MV-4-11 (cell line): Measurements from ENCODE around the gene SLC35G3.
"Not testable (repeated sequence)": the region's sequence is repeated elsewhere in the genome, so short reads cannot be mapped to it uniquely, and the experiment has no call there.

ENCODE experiments used
- DNase-seq: peaks from one replicate; lab custom pipeline; 2025; lab: John Stamatoyannopoulos, UW

Gene SLC35G3

DNA sequence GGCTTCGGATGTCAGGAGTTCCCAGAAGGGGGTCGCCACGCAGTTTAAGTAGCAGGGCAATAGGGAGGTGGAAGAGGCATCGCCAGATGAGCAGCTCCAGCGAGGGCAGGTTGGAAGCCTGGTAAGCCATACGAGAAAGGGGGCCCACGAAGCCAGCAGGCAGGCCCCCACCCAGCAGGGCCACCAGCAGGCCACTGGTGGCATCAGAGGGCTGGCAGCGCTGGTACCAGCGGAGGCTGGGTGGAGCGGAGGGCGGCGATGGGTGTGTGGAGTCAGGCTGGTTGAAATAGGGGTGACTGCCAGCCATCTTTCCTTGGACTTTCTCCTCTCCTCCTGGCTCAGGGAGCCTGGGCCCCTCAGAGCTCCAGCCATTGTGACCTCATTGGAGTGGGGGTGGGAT is at the start of gene SLC35G3:
Gene SLC35G3 (minus strand): TSS at position 393 of the 400 bp plus-strand sequence. CDS start 86 bp downstream, at position 307.
- not testable (repeated sequence) for DNase-seq

DNA sequence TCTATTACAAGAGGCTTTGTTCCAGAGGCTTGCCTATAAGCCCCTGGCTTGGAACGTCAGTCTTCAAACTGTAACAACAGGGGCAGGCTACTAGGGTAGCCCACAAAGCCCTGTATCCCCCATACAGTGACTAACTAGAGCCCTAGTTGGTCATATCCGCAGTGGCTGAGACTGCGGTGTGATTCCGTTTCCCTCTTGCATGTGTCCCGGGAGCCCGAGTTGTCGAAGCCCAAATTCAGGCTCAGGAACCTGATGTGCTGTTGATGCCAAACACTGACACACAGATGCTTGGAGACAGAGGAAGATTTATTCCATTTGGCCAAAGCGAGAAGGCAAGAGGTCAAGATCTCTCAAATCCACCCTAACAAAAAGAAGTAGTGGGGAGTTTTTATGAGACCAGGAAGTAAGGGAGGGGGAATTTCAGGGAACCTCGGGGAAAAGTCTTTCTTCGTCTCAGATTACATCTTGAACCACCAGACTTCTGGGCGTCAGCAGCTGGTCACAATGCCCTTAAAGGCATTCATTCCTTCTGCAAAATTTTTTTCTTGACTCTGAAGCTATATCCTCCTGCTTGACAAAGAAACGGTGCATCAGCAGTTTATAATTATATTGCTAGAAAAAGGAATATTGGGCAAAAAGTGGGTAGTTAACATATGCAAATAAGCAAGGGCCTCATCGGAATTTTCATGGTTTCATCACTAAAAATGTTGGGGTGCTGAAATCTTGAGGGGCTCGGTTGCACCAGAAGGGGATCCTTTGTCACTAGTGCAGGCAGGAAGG is 49.6 kb upstream of the SLC35G3 start:
- peak; percentile 25 for DNase-seq

DNA sequence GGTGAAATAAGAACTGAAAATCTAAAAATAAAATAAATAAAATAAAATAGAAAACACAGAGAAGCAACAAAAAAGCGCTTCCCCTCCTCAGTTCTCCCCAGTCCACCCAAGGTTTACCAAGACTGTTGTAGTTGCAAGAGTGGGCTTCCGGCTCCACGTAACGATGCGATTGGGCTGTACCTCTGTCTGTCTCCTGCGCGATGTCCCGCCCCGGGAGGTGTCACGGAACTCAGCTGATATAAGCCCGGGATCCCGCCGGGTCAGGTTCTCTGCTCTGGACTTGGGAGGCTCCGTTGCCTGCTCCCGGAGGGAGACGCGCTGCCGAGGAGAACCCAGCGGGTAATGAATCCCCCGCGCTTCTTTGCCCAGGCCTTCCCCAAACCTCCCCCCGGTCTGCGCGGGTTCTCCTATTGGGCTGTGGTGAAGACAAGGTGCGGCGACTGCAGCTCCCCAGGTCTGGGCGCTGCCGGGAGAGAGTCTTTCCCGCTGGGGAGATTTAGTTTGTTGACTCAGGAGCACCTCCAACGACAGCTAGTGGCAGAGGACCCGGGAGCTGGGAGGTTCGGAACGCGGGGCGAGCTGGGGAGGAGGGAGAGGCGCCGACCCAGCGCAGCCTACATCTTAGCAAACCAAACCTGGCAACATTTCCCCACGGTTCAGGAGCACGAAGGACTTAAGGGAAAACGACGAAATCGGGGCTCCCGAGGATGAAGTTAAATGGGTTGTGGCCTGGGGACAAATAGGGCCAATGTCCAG is 48.8 kb upstream of the SLC35G3 start, which contains the start of gene SLFN5:
Gene SLFN5 (plus strand): TSS at position 268 of the 756 bp plus-strand sequence. CDS start 15,619 bp downstream, outside the sequence.
- peak; percentile 74 for DNase-seq

DNA sequence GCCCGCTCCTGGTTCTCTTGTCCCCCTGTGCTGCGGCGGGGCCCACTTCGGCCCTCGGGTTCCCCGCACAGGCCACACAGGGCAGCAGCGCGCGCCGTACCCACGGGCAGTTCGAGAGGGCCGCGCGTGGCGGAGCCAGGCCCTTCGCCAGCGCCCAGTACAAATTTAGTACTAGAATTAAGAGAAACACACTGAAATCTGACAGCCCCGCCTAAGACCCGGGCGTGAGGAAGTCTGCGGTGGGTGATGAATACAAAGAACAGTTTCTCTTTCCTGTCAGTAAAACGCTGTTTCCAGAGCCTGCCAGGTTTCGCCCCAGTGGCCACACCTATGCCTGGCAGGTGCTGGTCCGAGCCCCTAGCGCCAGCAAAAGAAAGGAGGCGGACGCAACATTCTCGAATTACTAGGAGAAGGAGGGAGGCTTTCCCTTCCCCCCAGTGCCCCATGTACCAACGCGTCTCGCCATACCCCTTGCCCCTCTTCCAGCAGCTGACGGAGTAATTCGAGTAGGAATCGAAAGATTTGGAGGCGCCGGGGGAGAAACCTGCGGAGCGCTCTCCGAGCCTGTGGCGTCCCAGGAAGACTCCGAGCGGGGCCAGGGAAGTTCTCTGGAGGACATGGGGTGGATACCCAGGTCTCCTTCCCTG is 48.1 kb upstream of the SLC35G3 start:
- peak; percentile 53 for DNase-seq

DNA sequence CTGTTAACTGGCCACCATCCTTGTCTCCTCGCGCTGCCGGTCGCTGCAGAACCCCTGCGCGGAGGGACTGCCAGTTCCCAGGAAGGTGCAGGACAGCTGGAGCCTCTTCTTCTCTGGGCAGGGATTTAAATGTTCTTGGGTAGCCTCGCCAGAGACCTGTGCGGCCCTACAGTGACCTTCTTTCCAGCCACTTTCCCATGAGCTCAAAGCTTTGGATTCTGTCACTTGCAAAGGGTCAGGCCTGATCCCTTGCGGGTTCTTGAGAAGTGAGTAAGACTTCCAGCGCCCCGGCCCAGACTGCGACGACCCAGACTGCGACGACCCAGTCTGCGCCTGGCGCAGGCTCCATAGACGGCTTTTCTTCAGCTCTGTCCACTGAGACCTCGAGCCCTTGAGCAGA is 47.3 kb upstream of the SLC35G3 start:
- DNase-seq, result no peak

DNA sequence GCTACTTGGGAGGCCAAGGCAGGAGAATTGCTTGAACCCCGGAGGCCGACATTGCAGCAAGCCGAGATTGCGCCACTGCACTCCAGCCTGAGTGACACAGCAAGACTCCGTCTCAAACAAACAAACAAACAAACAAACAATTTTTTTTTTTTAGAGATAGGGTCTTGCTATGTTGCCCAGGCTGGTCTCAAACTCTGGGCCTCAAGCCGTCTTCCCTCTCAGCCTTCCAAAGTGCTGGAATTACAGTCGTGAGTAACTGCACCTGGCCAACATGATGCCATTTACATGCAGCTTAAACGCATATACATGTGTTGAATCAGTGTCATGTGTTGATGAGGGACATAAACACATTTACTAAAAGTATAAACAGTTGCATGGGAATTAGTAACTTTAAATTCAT is 46.7 kb upstream of the SLC35G3 start:
- no peak for DNase-seq

DNA sequence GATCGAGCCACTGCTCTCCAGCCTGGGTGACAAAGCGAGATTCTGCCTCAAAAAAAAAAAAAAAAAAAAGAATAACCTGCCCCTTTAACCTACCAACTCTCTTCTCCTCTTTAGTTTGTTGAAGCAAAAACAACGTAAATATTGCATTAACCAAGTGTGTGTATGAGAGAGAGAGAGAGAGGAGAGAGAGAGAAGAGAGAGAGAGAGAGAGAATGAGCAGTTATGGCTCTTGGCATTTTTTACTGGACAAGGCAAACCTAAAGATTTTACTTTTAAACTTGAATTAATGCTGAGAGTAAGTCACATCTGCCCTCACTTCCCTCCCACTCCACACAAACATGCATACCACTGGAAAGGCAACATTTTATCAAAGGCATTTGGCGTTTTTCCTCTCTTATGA is 45.6 kb upstream of the SLC35G3 start:
- DNase-seq, result no peak

DNA sequence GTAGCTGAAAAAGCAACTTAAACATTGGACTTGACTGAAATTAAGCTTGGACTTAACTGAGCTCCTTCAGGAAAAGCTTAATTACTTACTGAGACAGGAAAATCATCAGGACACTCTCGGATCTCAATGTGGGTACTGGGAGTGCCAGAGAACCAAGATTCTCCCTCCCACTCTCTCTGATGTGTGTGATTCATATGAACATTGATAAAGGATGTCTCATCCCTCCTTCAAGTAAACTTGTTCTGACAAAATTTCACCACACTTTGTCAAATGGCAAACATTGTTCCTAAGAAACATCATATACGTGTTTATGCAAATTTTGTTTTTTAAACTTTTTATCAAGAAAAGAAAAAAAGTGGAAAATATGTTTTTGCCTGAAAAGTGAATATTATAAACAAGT is 44.6 kb upstream of the SLC35G3 start:
- no peak for DNase-seq

DNA sequence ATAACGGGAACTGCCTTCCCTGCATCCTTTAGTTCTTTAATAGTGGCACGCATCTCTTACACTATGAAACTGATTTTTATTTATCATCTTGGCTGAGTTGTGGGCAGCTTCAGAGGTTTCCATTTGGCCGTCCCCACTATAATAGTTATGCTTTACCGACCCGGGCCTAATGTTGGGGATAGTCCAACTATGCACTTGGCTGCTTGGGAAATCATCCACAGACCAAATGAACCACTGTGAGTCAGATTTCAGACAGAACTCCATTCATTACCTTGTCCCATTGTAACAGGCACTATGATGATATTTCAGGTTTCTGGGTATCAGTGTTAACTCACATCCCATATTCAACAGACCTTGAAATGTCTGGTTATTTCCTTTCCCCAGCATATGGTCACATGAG is 42.6 kb upstream of the SLC35G3 start:
- DNase-seq, result no peak

DNA sequence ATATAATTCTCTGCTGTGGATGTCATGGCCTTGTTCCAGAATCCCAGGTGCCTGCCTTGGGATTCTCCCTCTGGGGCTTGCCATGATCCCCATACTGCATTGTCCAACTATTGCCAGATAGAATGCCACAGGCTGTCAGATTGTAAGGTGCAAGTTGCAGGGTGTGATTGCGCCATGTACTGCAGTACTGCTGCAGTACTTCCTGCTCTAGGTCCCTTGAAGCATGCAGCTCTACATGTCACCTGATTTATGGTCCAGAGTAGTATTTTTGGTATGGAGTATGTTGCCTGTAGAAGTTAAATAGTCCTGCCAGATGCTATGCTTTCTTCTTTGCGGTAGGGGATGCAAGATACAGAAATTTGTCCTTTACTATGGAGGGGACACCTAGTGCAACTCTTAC is 41.7 kb upstream of the SLC35G3 start:
- no peak for DNase-seq

DNA sequence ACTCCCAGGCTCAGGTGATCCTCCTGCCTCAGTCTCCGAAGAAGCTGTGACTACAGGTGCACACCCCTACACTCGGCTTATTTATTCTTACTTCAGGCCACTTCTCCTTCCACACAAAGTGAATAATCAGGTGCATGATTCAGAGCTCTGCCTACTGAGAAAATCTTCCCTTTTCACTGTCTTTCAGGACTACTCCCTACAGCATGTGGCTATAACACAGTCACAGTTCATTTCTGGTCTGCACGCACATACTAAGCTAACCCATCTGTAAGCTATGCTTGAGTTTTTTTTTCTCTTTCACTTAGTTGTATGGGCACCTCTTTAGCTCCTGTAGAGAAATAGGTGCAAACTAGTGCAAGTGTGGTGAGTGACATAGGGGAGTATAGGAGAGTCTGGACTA is 41.1 kb upstream of the SLC35G3 start:
- no peak for DNase-seq

DNA sequence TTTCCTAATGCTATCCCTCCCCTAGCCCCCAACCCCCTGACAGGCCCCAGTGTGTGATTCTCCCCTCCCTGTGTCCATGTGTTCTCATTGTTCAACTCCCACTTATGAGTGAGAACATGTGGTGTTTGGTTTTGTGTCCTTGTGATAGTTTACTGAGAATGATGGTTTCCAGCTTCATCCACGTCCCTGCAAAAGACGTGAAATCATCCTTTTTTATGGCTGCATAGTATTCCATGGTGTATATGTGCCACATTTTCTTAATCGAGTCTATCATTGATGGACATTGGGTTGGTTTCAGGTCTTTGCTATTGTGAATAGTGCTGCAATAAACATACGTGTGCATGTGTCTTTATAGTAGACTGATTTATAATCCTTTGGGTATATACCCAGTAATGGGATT is 40.1 kb upstream of the SLC35G3 start:
- DNase-seq, result not testable (repeated sequence)

DNA sequence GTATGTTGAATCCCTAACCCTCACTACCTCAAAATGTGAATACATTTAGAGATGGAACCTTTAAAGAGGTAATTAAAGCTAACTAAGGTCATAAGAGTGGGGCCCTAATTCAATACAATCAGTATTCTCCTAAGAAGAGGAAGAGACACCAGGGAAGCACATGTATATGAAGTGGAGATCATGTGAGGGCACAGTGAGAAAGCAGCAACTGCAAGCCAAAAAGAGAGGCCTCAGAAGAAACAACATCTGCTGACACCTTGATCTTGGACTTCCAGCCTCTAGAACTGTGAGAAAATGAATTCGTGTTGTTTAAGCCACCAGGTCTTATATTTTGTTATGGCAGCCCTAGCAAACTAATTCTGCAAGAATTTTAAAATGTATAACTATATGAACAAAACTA is 35.4 kb upstream of the SLC35G3 start:
- no peak for DNase-seq

DNA sequence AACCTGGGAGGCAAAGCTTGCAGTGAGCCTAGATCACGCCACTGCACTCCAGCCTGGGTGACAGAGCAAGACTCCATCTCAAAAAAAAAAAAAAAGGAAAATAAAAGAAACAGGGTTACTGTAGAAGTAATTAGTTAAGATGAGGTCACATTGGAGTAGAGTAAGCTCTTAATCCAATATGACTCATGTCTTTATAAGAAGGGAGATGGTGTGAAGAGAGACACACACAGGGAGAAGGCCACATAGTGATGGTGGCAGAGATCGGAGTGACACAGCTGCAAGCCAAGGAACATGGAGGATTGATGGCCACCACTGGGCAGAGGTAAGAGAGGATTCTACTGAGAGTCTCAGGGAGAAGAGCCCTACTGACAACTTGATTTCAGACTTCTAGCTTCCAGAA is 33.4 kb upstream of the SLC35G3 start:
- no peak for DNase-seq

DNA sequence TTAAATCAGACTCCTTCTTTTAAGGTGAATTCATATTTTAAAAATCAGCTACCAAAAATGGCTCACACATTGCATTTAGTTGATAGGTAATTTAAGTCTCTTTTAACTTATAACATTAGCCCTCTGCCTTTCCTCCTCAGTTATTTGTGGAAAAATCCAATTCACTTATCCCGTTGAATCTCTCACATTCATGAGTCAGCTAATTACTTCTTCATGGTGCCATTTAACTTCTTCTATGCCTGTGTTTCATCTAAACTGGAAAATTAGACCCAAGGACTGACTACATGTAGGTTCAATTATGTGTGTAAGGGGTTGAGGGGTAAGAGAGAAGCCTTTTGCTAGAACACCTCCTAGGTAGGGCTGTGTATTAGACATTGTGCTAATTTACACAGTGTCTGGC is 30.2 kb upstream of the SLC35G3 start:
- no peak for DNase-seq

DNA sequence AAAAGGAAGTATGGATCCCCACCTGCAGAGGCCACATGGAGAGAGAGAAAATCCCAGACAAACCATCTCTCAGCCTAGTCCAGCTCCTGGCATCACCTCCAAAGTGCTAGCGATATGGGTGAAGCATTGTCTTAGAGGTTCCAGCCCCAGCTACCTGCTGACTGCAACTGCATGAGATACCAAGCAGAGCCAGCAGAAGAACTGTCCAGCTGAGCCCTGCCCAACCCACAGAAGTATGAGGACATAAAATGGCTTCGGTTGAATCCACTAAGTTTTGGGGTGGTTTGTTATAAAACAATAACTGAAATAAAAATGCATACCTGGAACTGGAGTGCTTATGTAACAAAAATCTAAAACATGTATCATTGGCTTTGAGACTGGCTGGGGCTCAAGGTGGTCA is 28.3 kb upstream of the SLC35G3 start:
- no peak for DNase-seq

DNA sequence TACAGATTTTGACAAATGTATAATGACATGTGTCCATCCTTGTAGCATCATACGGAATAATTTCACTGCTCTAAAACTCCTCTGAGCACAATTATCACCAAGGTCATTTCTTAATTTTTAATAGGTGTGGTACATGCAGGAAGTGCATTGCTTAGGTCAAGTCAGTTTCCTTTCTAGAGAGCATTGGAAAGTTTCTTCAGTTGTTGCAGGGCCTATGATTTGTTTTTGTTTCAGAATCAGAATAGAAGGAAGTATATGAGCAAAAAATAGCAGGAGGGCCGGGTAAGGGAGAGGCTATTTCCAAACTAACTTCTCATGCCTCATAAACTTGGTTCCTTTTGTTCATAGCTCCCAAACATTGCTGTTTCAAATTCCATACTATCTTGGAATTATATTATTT is 24.7 kb upstream of the SLC35G3 start:
- peak; percentile 68 for DNase-seq

DNA sequence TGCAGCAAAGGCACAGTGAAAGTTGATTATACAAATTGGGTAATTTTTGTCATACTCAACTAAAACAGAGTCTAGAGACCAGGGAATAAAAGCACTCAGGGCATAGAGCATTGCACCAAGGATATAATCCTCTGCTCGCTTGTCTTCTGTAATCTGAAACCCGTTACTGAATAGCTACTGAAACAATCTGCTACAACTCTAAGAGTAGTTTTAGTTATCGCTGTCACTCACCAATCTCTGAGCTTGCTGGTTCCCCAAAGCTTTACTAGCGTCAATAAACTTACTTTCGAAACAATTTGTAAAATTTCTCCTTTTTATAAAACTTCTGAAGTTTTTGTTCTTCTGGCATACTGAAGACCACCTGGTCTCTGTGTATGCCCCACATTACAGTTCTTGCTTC is 22.9 kb upstream of the SLC35G3 start:
- DNase-seq, result no peak

DNA sequence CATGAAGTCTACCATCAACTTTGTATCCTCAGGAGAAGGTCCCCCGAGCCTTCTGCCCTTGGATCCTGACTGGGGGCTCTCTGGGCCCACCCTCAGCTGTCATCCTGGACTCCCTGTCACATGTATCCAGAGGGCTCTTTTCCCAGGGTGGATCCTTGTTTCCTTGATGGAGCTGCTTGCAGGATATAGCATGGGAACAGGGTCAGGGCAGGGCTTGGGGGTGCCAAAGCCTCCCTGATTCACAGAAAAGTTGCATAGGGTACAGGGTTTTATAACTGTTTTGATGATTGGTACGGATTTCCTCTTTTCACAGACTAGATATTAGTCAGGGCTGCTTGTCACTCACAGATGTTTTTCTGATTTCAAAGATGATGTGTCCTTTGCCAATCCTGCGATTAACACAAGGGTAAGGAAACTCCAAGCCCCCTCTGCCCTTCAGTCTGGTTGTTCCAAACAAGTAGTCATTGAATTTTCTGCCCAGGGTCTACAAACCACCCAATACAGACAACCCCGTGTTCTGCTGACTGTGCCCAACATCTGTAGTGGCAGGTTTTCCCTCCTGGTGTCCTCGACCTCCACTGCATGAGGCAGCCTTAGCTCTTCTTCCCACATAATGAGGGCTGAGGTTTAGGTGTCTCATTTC is 20.6 kb upstream of the SLC35G3 start:
- DNase-seq, result no peak

DNA sequence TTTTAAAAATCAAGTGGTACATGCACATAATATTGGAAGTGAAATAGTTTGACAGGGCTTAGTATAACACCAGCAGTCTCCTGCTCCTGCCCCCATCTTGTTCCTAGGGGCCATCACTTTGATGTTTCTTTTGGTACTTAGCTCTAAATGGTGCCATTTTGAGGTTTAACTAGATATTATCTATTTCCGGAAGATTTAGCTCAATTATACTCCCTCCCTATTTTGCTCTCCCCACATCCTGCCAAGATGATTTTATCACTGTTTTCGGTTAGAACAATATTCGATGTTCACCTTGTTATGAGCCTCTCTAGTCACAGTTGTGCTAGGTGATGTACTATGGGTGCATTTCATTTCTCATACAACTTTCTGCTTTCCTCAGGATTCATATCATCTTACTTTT is 20.0 kb upstream of the SLC35G3 start:
- no peak for DNase-seq

DNA sequence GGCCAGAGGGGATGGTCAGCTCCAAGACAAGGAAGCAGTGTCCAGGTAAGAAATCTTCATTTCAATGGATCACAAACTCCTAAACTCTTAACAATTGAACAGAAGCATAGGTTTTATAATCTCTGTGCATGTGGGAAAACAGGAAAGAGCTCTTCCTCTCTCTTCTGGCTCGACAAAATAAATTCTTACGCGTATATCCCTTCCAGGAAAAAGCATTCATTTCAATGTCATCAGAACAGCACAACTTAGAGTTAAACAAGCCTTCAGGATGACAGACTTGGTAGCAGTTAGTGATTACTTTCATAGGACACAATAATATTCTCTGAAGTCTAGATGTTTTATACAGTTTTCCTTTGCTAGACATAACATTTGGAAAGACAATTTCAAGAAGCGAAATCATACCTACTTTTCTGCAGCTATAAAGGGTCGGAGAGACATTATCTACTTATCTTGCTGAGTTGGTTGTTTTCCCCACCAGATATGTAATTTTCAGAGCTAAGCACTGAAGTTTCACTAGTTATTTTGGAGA is 19.3 kb upstream of the SLC35G3 start:
- DNase-seq, result no peak

DNA sequence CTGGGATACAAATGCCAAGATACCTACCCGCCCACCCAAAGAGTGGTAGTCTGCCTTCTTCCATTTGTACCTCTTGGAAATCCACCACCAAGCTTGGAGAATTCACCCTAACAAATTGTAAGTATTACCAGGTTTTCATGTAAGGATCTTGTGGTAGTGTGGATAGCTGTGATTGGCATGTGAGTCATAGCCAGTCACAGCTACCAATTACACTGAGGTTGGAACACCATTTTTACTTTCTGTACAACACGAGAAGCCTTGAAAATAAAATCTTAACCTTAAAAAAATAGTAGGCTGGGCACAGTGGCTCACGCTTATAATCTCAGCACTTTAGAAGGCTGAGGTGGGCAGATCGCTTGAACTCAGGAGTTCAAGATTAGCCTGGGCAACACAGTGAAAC is 18.5 kb upstream of the SLC35G3 start:
- no peak for DNase-seq
